NCI-H1105 treated with DMSO at 0.1 percent for 48 hours (cell line): Measurements from ENCODE around the gene FIGN.

Experiments used
- DNase-seq: peaks from one replicate; lab custom pipeline; 2025; lab: John Stamatoyannopoulos, UW

FIGN gene

DNA sequence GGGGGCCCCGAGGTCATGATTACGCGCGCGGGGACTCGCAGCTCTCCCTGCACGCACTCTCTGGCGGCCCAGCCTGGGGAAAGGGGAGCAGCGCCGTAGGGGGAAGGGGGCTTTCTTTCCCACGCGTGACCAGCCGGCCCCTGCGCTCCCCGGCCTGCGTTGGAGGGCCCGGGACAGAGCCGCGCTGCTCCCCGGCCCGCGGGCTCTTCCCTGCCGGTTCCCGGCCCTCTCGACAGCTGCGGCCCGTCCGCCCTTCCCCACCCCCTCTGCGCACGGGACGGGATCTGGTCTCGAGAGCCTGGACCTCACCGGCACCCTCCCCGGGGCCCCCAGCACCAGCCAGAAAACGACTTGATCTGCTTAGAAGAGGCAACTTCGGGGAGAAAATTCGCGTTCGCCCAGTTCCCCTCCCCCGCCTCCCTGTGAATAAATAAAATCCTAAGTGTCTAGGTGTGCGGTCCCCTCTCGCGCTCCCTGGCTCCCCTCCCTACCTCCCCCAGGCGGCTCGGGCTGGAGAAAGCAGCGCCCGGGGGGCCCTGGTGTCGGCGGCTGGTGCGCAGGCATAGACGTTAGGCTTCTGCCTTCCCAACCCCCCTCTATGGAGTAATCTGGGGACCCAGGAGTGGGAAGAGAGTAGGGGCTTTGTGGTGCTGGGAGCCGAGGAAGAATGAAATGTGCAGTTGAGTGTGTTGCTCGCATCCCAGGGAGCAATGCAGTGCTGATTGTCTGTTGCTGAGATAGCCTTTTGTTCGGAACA lies 803 bp upstream of the FIGN start:
- DNase-seq, result peak; percentile 33

DNA sequence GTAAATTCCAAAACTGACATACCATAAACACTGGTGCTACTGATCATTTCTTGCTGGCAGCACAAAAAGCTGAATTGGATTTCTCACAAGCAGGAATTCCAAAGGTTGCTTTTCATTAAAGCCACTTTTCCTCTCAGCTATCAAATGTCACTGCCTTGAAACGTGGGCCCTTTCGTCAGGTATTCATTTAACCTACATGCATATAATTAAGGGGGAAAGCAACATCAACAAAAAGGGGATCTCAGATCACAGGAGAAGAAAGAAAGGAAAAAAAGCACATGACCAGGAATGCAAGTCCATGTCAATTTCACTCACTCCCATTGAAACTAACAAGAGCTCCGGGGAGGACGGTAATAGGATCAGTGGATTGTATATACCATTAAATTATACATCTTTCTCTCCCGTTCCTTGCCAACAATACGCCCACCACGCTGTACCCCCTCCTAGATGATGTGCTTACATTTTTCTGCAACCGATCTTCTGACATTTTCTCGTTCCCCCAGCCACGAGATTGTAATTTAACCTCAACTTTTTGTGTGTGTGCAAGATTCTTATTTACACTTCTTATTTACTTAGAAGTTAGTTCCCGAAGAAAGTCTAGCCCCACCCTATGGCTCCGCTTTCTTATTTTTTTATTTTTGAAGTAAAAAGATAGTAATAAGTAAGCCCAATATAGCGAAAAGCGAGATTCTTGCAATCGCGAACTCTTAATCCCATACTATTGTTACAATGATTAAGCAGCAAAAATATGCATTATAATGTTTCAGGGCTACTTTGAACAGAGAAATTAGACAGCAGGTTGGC lies 725 bp downstream of the FIGN start:
- DNase-seq, result peak; percentile 27

DNA sequence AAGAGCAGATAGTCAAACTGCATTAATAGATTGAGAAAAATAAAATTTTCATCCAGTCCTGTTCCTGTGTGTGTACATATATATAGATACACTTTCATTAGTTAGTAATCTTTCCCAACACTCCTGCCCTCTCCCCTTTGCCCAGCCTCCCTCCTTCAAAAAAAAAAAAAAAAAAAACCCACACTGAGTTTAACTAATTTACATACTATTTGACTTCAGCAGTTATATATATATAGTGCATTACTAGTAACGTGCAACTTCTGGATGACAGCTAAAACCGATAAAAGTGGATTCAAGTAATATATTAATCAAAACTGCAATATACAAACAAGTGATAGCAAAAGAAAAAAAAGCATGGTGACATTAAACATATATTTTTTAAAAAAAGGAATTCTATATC lies 1.4 kb downstream of the FIGN start:
- DNase-seq, result no peak

DNA sequence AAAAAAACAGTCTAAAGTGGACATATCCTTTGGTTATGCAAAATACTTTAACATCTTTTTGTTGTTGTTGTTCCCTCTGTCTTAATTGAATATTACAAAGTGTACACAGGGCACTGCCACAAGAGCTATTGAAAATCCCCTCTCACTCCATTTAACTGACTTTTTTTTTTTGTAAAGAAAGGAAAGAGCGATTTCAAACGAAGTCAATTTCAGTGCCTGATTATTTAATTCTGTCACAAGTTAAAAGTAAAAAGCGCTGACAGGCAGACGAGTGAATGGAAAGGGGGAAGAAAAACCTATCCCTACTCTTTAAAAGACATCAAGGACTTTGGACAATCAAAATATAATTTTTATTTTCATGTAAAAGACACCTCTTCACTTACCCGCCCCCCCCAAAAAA lies 1.9 kb downstream of the FIGN start:
- DNase-seq, result no peak

DNA sequence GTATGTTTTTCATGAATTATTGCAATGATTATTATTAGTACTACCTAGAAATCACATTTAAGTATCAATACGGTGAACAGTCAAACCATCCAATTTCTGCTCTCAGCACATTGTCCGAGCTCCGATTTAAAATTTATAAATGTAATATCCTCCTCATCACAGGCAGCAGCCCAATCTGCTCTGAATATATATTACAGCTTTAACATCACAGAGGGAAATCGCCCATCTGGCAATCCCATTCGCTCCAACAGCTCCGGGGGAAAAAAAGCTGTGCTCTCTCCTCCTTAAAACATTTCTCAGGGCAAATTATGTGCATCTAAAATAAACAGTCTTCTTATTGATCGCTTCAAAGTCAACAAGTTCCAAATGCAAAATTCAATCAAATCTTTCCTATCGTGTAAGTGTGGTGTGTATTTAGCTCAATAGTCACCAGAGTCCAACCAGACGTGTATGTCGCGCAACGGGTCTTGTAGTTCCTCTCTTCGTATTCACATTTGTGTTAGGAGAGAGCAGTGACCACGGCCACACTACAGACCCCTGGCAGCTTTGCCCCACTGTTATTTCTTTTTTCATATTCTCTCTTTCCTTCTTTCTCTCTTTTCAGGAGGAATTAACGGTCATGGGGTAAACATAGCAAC lies 2.4 kb downstream of the FIGN start:
- DNase-seq, result no peak

DNA sequence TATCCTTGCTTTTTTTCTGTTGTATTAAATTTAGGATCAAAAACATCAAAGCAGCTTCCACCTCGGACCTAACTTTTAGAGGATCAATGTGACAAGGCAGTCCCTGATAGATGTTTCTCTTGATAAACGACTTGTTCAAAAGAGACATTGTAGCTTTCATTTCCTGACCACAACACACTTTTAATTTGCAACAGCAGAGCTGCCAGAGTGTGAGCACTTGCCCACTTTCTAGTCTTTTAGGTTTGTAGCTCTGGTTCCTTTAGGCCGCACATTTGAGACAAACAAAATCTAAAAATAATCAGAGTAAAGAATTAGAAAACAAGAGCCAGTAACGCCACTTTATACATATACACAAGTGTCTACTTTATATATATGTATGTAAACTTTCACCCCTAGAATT lies 3.1 kb downstream of the FIGN start:
- no peak for DNase-seq

DNA sequence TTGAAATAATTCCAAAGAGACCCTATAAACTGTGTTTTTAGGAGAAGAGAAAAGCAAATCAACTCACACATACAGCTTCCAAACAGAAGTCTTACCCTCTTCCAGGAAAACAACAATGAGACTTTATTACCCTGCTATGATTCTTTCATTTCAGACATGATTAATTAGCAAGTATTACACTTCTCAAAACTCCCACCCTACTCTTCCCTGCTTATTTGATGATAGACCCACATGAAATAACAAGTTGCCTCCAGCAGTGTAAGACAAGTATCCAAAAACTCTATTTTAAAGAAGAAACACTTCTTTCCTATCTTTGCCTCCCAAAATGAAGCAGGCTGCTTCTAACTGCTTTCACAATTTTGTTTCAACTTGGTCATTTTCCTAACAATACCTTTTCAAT lies 4.1 kb downstream of the FIGN start:
- DNase-seq, result no peak

DNA sequence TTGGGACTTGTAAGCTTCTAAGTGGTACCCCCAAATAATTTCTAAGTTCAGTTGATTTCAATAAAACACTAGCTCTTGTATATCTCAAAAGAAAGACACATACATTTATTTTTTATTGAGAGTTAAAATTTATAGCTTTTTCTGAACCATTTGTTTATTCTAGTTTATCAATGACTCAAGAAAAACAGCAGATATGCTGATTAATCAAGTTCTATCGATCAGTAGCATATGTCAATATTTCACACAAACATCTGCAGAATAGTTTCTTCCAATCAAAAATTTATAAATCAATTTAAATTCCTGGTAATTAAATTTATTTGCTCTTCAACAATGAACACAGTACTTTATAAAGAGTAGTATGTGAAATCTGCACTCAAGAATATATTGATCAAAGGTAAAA lies 5.3 kb downstream of the FIGN start:
- no peak for DNase-seq

DNA sequence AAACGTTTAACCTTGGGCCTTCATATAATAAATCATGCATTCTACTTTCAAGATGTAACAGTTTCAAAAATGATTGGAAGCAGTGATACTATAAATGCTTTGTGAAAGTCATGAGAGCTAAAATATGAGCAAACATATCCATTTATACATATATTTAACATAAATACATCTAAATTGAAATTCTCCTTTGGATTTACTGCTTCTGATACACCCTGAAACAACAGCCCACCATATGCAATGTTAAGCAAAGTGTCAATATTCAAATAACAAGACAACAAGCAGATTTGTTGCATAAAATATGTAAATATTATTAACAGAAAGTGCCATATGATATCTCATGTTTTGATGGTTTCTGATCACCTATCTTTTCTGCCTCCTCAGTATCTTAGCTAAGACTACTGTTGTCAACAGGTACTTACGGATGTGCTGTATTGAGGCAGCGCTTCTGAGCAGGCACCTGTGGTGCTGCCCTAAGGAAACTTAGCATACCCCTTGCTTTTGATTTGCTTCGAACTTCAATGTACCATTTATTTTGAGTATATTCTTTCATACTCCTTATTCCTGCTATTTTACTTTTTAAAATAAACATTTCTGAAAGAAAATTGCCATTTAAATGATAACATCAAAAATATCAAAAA lies 6.1 kb downstream of the FIGN start:
- no peak for DNase-seq

DNA sequence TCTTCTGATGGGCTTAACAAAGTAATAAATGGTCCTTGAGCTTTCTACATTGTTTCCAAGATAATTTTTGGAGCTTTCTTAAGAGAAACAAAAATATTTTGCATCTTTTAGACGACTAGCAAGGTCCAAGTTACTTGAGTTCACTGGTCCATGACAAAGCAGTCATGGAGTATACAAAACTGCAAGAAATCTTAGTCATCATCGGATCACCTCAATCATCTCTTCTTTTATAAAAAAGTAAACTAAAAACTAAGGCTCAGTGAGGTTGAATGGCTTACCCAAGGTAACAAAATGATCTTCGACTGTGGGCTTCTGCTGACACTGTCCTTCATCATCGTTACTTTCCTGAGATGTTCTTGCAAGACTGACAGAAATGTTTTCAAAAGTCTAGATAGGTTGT lies 11.9 kb downstream of the FIGN start:
- no peak for DNase-seq

DNA sequence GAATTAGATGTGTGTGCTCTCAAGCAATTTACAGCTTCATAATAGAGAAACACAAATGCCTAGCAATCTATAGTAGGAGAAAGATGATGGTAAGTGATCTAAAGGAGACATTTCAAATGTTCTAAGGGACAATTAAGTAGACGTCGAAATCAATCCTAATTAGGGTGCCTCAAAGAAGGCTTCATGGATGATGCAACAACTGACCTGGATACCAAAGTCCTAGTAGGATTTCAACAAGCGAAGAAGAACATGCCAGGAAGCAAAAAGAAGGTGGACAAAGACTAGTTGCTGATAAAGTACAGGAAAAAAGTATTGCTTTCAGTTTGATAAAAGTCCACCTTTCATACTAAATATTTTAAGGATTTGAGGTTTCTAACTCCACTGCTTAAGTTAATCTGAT lies 12.5 kb downstream of the FIGN start:
- no peak for DNase-seq

DNA sequence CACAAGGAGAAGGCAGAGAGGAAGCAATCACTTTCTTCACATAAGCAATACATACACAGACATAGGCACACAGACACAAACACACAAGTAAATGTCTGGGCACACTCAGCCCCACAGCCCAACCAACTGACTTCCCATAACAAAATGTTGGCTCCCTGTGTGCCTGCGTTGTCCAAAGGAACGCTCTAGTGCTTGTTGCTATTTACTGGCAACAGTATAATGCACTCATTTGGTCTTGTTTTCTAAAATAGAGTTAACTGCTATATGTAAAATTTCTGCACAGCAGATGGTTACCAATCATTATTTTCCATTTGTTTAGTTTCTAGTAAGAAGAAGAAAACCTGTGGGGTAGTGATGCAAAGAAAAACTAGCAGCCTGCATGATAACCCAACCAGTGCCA lies 16.5 kb downstream of the FIGN start:
- DNase-seq, result no peak

DNA sequence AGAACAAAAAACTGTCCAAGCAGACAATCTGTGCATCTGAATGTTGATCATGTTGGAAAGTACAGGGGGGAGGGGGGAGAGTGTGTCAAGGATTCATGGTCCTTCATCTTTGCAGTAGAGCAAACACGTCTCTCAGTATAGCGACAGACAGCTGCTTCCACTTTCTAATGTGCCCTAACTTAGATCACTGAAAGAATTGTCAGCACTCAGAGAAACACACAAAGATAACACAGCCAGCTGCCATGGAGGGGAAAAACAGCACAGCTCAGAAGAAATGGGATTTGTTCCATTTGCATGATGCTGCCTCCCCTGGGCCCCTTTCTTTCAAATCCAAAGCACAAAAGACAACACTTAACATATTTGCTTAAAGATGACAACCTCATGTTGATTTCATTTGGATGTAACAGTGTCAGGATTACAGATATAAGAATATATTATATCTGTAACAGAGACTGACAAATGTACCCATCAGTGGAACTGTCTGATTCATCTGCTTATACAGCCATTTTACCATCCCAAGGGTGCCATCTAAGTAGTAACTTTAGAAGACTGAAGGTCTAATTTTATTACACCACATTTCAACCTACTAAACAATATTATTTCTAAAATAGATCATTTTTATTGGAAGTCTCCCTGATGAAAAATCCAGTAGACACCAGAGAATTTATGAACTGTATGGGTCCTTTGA lies 17.7 kb downstream of the FIGN start:
- DNase-seq, result peak; percentile 18

DNA sequence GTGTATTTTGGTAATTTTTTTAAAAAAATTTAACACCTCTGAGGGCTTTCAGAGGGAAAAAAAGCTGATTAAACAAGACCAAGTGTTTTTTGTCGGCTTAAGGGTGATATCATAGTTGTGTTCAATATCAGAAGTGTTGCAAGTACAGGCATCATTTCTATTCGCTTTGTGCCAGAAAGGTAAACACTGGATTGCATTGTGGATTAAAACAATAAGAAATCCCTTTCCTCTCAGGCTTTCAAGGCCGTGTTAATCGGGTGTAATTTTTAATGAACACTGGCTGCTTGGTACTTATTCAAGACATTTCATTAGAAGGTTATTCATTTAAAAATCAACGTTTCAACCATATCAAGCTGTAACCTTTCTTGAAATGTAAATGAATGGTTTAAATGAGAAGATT lies 18.3 kb downstream of the FIGN start:
- peak; percentile 24 for DNase-seq

DNA sequence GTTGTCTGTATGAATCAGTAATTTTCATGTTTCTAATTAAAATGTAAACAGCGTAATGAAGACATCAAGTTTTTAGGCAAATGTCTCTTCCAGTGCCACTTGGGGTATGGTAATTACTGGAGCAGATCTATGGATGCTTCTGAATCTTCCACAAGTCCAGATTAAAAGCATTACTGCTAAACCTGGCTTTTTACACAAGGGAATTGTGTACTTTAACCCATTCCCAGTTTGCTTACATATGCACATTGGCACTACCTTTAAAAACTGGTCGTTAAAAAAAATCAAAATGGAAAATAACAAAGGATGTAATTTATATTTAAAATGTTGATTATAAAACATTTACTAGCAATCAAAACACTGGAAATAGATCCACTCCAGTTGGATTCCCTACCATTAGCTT lies 19.7 kb downstream of the FIGN start:
- DNase-seq, result peak; percentile 17

DNA sequence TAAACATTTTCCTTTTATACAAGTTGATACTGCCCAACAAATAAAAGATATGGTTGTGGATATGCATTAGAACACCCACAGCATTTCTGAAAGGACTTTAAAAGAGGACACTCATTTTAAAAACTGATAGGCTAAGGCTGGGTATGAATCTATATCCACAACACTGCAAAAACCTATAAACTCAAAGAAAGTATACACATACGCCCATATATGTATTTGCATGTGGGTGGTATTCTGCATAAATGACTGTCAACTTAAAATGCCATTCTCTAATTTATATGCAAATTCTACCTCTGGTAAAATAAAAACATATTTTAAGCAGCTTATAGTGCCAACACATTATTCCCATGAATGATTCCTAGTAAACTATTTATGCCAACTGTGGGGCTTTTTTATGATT lies 20.1 kb downstream of the FIGN start:
- DNase-seq, result no peak

DNA sequence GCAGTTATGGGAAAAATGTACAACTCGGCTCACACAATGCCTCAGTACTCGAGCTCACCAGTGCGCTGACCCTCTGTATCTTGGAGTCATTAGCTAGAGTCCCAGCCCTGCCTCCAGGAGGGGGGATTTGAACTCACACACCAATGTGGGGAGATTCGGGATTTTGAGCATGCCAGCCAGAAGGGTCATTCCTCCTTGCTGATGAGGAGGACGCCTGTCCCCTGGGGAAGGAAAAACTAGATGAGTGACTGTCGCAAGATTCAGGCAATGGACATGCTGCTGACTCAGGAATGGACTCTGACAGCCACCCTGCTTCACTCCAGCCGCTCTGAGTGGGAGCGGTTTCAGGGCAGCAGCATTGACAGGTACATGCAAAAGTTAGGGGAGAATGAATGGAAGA lies 20.6 kb downstream of the FIGN start:
- DNase-seq, result no peak

DNA sequence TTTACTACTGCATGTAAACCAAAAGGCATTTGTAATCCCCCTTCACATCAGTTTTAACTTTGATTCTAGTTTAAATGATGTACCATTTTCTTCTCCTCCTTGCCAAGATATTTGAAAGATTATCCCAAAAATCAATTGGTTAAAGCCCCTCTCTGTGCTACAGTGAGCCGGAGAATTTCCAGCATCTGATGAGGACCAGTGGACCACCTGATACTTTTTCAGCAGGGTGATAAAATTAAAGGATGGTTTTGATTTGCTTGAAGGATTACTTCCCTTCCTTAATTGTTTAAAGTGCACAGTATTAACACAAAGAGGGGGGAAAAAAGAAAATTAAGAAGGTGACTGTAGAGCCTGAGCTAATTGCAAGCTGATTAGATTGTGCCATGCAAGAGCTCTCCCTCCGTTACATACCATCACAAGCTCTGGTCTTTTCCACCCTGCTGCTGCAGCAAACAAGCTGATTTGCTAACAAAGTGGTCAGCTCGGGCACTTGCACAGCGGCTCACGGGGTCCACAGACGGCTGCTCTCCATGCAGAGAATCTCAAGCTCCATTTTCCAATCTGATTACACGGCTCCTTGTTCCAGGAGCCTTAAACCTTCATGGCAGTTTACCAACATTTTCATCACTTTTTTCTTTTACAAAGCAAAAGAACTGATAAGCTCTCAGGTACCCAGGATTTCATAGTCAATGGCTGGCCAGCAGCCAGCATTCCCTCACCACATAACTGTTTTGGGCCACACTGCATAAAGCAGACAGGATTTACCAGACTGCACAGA lies 22.1 kb downstream of the FIGN start:
- DNase-seq, result no peak

DNA sequence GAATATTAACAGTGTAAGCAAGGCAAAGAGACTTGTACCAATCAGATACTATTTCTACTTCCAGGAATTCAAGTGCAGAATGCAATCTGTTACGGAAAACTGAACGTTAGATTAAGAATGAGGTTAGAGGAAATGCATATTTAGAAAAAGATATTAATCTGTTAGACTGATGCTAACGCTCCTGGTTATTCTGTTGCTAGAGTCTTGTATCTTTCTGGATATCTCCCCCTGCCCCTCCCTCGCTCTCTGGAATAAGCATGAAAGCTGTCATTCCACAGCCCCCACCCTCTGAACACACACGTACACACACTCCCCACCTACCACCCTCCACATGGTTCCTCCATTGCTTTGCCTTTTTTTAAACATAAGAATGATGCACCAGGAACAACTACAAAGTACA lies 24.1 kb downstream of the FIGN start:
- no peak for DNase-seq

DNA sequence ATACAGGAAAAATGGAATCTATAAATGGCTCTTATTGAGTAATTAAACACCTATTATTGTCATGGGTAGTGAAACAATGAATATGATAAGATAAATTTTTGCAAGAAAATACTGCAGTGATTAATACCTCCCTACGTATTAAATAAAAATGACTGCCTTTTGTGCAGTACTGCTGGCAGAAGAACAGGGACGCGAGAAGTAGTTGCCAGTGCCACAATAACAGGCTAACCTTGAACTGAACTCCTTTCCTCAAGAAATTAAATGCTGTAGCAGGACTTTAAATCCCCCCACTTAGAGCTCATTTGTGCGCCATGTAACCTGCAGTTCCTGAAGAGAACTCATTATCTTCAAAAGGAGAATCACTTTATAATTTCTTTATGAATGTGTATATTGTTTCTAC lies 24.6 kb downstream of the FIGN start:
- no peak for DNase-seq

DNA sequence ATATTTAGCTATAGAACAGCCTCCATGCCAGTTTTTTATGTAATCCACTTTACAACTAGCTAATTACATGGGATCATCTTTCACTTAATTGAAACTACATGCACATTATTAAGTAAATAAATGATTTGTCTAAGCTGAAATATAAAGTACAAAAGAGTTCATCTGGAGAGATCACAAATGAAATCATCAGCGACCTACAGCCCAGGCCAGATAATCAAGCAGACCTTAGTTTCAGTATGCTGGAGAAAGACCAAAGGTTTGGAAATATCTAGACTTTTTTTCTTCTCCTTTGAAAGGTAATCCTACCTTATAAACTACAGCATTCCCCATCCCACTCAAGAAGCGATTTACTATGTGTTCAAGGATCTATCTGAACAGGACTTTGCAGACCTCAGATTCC lies 26.5 kb downstream of the FIGN start:
- peak; percentile 62 for DNase-seq
